ENCODE results near the gene ZBTB25.

DNA sequence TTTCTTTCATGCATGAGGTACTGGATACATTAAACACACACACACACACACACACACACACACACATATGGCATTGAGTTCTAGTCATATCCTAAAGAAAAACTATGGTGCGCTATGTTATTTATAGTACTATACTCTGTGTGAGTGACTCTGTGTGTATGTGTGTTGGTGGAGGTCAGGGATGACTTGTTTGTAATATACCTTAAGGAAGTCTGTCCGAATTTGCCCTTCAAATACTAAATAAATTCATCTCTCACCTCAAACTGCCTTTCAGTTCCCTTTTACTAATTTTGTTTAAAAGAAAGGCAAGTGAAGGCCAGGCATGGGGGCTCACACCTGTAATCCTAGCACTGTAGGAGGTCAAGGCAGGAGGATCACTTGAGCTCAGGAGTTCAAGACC, 40.4 kb downstream of the ZBTB25 start:
- TF ChIP-seq, protein P1, sequence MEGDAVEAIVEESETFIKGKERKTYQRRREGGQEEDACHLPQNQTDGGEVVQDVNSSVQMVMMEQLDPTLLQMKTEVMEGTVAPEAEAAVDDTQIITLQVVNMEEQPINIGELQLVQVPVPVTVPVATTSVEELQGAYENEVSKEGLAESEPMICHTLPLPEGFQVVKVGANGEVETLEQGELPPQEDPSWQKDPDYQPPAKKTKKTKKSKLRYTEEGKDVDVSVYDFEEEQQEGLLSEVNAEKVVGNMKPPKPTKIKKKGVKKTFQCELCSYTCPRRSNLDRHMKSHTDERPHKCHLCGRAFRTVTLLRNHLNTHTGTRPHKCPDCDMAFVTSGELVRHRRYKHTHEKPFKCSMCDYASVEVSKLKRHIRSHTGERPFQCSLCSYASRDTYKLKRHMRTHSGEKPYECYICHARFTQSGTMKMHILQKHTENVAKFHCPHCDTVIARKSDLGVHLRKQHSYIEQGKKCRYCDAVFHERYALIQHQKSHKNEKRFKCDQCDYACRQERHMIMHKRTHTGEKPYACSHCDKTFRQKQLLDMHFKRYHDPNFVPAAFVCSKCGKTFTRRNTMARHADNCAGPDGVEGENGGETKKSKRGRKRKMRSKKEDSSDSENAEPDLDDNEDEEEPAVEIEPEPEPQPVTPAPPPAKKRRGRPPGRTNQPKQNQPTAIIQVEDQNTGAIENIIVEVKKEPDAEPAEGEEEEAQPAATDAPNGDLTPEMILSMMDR (IDR thresholded peaks at IDR 0.05): no peak
- no peak for TF ChIP-seq POLR2A (IDR thresholded peaks at IDR 0.05)
